ENCODE measurements around the gene CNTN4.

CNTN4 gene

DNA sequence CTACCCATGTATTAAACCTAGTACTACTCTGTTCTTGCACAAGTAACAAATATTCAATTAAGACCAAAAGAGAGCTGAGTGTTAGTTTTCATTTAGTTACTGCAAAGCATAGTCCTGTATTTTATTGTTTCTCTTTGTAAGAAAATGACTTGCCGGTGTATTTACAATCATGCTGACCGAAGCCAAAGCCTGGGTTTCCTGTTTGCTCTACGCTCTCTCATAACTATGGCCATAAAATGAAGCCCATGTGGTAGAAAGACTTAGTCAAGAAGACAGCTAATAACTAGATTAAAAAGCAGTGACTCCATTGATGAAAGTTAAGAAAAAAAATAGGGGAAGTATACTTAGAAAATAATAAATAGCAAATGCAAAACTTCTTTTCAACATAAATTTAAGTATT is 479.9 kb downstream of the CNTN4 start:
- POLR2A ChIA-PET = no interaction called here
- TF ChIP-seq ARNT (IDR thresholded peaks at IDR 0.05) (no peak), FOXM1 (IDR thresholded peaks at IDR 0.05; ENCODE audit: borderline replicate concordance) (no peak), ZNF384 (IDR thresholded peaks at IDR 0.05) (no peak), NFRKB (IDR thresholded peaks at IDR 0.05) (no peak), SUZ12 (IDR thresholded peaks at IDR 0.05) (no peak)
- CTCF ChIA-PET = no interaction called here
- no peak for DNase-seq (ENCODE audit: extremely low spot score)

DNA sequence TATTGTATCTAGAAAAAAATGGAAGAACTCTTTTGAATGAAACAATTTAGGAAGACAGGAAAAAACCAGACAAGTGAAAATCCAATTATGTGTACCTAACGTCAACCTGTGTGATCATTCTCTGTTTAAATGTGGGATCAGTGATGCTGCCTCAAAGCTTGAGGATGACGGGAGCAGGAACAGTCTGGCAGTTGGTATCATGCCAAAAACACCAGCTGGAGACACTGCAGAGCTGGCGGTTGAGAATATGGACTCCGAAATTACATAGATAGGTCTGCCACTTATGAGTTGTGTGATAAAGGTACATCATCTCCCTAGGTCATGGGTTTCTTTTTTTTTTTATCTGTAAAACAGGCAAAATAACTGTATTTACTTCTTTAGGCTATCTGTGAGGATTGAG is 480.5 kb downstream of the CNTN4 start:
- DNase-seq (ENCODE audit: extremely low spot score) = no peak
- ChIA-PET POLR2A (no interaction called here), CTCF (no interaction called here)
- no peak for TF ChIP-seq LEF1 (IDR thresholded peaks at IDR 0.05; ENCODE audit: borderline replicate concordance)

DNA sequence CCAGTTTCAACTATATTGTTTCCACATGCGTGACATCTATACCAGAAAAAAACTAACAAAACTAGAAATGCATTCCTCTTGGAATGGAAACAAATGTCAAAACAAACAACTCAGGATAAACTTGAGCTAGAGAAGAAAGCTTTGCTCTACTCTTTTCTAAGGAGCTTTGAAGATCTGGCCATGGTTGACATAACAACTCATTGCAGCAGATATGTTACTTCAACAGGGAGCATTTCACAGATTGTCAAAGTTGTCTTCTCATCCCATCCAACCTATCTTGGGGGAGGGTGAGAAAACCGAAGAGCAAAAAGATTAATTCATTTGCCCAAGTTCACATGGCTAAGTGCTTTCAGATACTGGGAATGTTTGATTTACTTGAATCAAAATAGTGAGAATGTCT is 484.4 kb downstream of the CNTN4 start:
- ChIA-PET CTCF (no interaction called here), POLR2A (no interaction called here)
- DNase-seq (ENCODE audit: extremely low spot score) = no peak
- TF ChIP-seq FOXA1 (IDR thresholded peaks at IDR 0.05) (no peak), BHLHE40 (IDR thresholded peaks at IDR 0.05; ENCODE audit: borderline replicate concordance) (no peak), FOXM1 (IDR thresholded peaks at IDR 0.05; ENCODE audit: borderline replicate concordance) (no peak)

DNA sequence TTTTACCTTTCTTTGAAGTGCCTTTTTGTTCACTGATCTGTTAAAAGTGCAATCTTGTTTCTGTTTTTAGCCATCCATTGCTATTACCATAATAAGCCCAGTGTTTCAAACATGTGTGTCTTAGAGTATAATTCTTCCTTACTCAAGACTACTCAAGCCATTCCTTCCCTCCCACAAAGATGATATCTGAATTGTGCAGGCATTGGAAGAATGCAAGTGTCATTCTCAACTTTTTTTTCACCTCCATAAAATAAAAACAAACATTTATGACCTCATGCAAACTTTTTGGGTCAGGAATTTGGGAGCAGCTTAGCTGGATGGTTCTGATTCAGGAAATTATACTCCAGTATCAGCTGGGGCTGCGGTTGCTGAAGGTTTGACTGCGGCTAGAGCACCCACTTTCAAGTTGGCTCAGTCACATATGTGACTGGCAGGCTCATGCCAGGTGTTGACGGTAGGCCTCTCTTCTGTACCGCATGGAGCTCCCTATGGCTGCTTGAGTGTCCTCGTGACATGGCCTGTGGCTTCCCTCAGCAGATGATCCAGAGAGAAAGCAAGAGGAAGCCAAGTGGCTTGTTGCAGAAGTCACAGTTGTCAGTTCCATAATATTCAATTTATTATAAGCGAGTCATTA is 490.8 kb downstream of the CNTN4 start:
- TF ChIP-seq SP1 (IDR thresholded peaks at IDR 0.05) = no peak
- no peak for TF ChIP-seq HDGF (IDR thresholded peaks at IDR 0.05; ENCODE audit: borderline replicate concordance)
- TF ChIP-seq FOXM1 (IDR thresholded peaks at IDR 0.05; ENCODE audit: borderline replicate concordance) = no peak
- no peak for TF ChIP-seq ZNF384 (IDR thresholded peaks at IDR 0.05)
- TF ChIP-seq L3MBTL2 (conservative IDR thresholded peaks at IDR 0.05) = no peak
- no peak for TF ChIP-seq LEF1 (IDR thresholded peaks at IDR 0.05; ENCODE audit: borderline replicate concordance)
- no peak for DNase-seq (ENCODE audit: extremely low spot score)
- CTCF ChIA-PET = no interaction called here
- POLR2A ChIA-PET = no interaction called here

DNA sequence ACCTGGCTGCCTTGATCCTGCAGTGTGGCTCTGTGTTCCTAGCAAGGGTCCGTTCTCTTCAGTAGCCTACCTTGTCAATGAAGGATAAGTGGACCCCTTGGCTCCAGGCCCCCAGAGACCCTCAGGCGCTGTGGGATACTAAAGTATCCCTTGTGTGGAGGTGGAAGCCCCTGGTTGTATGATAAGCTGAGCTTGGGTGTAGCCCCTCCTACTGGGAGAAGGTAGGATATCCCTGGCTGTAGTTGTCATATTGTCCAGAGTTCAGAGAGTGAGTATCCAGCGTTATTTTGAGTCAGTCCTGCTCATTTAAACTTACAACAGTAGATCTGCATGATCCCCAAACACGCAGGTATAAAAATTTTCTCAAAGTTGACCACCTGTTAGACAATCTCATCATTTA is 496.8 kb downstream of the CNTN4 start:
- CTCF ChIA-PET = no interaction called here

DNA sequence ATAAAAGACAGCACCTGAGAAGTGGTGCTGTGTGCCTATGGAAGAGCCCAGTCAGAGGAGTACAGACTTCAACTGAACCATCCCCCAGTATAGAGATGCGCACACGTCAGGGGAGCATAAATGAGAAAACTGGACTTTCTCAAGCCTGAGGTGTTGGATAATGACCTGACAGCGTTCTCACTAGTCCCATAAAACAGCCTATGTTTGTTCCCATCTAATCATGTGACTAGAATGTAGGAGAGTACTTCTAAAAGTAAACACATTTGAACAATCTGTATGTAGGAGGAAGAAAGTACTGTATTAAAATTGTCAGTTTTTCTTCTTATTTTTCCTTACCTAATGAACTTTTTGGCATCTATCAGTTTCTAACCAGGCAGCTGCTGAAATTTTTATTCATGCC is 498.9 kb downstream of the CNTN4 start:
- no peak for DNase-seq (ENCODE audit: extremely low spot score)
- TF ChIP-seq ELF4 (IDR thresholded peaks at IDR 0.05) (no peak), BHLHE40 (IDR thresholded peaks at IDR 0.05; ENCODE audit: borderline replicate concordance) (no peak), FOXM1 (IDR thresholded peaks at IDR 0.05; ENCODE audit: borderline replicate concordance) (no peak), ZNF384 (IDR thresholded peaks at IDR 0.05) (no peak), NFRKB (IDR thresholded peaks at IDR 0.05) (no peak), FOXA1 (IDR thresholded peaks at IDR 0.05) (no peak)
- ChIA-PET CTCF (no interaction called here), POLR2A (no interaction called here)

More for the DNA sequence above, 496.8 kb downstream of the CNTN4 start:
- POLR2A ChIA-PET = no interaction called here
- DNase-seq (ENCODE audit: extremely low spot score) = no peak
- TF ChIP-seq FOXA1 (IDR thresholded peaks at IDR 0.05) (no peak), HDGF (IDR thresholded peaks at IDR 0.05; ENCODE audit: borderline replicate concordance) (no peak), NFRKB (IDR thresholded peaks at IDR 0.05) (no peak), CTBP1 (IDR thresholded peaks at IDR 0.05; ENCODE audit: borderline replicate concordance) (no peak), ELF4 (IDR thresholded peaks at IDR 0.05) (no peak), LEF1 (IDR thresholded peaks at IDR 0.05; ENCODE audit: borderline replicate concordance) (no peak), ZNF384 (IDR thresholded peaks at IDR 0.05) (no peak), ARNT (IDR thresholded peaks at IDR 0.05) (no peak), TARDBP (IDR thresholded peaks at IDR 0.05) (no peak), FOXK2 (IDR thresholded peaks at IDR 0.05) (no peak), BHLHE40 (IDR thresholded peaks at IDR 0.05; ENCODE audit: borderline replicate concordance) (no peak), FOXM1 (IDR thresholded peaks at IDR 0.05; ENCODE audit: borderline replicate concordance) (no peak), L3MBTL2 (conservative IDR thresholded peaks at IDR 0.05) (no peak), SP1 (IDR thresholded peaks at IDR 0.05) (no peak), SUZ12 (IDR thresholded peaks at IDR 0.05) (no peak)
- TF ChIP-seq, protein P1, sequence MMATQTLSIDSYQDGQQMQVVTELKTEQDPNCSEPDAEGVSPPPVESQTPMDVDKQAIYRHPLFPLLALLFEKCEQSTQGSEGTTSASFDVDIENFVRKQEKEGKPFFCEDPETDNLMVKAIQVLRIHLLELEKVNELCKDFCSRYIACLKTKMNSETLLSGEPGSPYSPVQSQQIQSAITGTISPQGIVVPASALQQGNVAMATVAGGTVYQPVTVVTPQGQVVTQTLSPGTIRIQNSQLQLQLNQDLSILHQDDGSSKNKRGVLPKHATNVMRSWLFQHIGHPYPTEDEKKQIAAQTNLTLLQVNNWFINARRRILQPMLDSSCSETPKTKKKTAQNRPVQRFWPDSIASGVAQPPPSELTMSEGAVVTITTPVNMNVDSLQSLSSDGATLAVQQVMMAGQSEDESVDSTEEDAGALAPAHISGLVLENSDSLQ (IDR thresholded peaks at IDR 0.05) = no peak

DNA sequence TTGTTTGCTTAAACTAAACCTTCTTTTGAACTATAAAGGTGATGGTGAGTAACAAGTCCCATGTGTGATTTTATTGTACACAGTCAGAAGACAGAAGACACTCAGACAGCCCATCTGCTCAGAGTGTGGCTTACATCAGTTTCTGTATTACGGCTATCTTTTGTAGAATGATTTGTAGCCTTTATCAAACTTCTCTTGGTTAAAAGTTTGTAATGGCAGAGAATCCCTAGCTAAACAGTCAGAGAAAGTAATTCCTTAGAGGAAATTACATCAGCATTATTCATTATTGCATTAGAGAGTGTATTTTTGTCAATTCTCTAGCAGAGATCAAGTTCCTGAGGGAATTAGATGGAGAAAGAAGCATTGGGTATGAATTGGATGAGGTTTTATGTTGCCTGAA is 500.8 kb downstream of the CNTN4 start:
- CTCF ChIA-PET = no interaction called here
- TF ChIP-seq NFRKB (IDR thresholded peaks at IDR 0.05) (no peak), FOXA1 (IDR thresholded peaks at IDR 0.05) (no peak), FOXK2 (IDR thresholded peaks at IDR 0.05) (no peak), SP1 (IDR thresholded peaks at IDR 0.05) (no peak), ARNT (IDR thresholded peaks at IDR 0.05) (no peak), SUZ12 (IDR thresholded peaks at IDR 0.05) (no peak), LEF1 (IDR thresholded peaks at IDR 0.05; ENCODE audit: borderline replicate concordance) (no peak), L3MBTL2 (conservative IDR thresholded peaks at IDR 0.05) (no peak), ELF4 (IDR thresholded peaks at IDR 0.05) (no peak), ZNF384 (IDR thresholded peaks at IDR 0.05) (no peak)
- TF ChIP-seq, protein P1 (IDR thresholded peaks at IDR 0.05) = no peak
- no peak for DNase-seq (ENCODE audit: extremely low spot score)
- POLR2A ChIA-PET = no interaction called here

DNA sequence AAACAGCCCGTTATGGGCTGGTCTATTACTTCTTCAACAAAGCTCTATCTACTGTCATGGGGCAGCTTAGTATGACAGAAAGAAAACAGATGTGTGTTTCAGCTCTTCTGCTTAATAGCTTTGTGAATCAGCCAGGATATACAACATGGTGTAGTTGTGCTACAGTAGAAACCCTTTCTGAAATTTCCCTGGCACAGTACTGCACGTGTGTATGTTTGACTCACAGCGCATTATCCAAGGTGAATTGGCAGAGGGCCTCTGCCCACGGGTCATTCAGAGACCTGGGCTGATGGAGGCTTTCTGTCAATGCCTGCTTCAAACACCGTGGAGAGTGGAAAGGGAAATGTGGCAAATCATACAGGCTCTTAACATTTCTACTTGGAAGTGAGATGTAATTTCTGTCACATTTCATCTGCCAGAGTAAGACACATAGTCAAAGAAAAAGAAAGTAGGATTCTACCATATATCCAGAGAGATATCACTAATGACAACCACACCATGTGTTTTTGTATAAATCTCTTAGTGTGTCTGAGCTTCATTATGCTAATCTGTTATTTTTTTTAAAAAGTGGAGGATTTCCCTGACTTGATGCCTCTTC is 505.1 kb downstream of the CNTN4 start:
- POLR2A ChIA-PET = no interaction called here
- no peak for DNase-seq (ENCODE audit: extremely low spot score)
- CTCF ChIA-PET = no interaction called here
- TF ChIP-seq BHLHE40 (IDR thresholded peaks at IDR 0.05; ENCODE audit: borderline replicate concordance) = no peak
- no peak for TF ChIP-seq ELF4 (IDR thresholded peaks at IDR 0.05)
- no peak for TF ChIP-seq ZNF384 (IDR thresholded peaks at IDR 0.05)
- no peak for TF ChIP-seq NFRKB (IDR thresholded peaks at IDR 0.05)
- no peak for TF ChIP-seq CTBP1 (IDR thresholded peaks at IDR 0.05; ENCODE audit: borderline replicate concordance)
- TF ChIP-seq FOXM1 (IDR thresholded peaks at IDR 0.05; ENCODE audit: borderline replicate concordance) = no peak
- TF ChIP-seq SUZ12 (IDR thresholded peaks at IDR 0.05) = no peak
- TF ChIP-seq TARDBP (IDR thresholded peaks at IDR 0.05) = no peak
- TF ChIP-seq FOXA1 (IDR thresholded peaks at IDR 0.05) = no peak

Data from HEK293T (cell line).